Smooth muscle cell (in vitro differentiated cells): ENCODE results near the gene NANOS2. TPM values are rescaled to one million over a fixed set of nuclear protein-coding genes. Genes with fewer than 3 reads are reported as not detected.

Experiments
- DNase-seq: peaks from one replicate; lab custom pipeline; 2025; ENCODE audit not compliant: unreplicated experiment; lab: John Stamatoyannopoulos, UW
- H2AFZ ChIP-seq: fragments of 200-600 bp; sonication (generic); 2 replicates; pipeline ENCODE4 v1.6.0; 2016; ENCODE audit warnings: antibody characterized with exemption, low read depth, mild to moderate bottlenecking
- H3F3A ChIP-seq: fragments of 200-600 bp; sonication (generic); 2 replicates; pipeline ENCODE4 v1.6.0; 2017; ENCODE audit warnings: antibody characterized with exemption, low read depth
- H3K27ac ChIP-seq: fragments of 200-600 bp; sonication (generic); 2 replicates; pipeline ENCODE4 v1.5.1; 2016; ENCODE audit warnings: low read depth, mild to moderate bottlenecking
- H3K27me3 ChIP-seq: fragments of 200-600 bp; sonication (generic); 2 replicates; pipeline ENCODE4 v1.6.1; 2016; ENCODE audit warnings: low read depth, mild to moderate bottlenecking
- H3K36me3 ChIP-seq: fragments of 200-600 bp; sonication (generic); 2 replicates; pipeline ENCODE4 v1.5.1; 2016; ENCODE audit warnings: low read depth
- H3K4me1 ChIP-seq: fragments of 200-600 bp; sonication (generic); 2 replicates; pipeline ENCODE4 v1.5.1; 2016; ENCODE audit warnings: low read depth
- H3K4me2 ChIP-seq: fragments of 200-600 bp; sonication (generic); 2 replicates; pipeline ENCODE4 v1.6.0; 2016; ENCODE audit warnings: mild to moderate bottlenecking
- H3K4me3 ChIP-seq: fragments of 200-600 bp; sonication (generic); 2 replicates; pipeline ENCODE4 v1.5.1; 2016; ENCODE audit warnings: mild to moderate bottlenecking
- H3K79me2 ChIP-seq: fragments of 200-600 bp; sonication (generic); 2 replicates; pipeline ENCODE4 v1.6.0; 2016; ENCODE audit warnings: low read depth, mild to moderate bottlenecking
- H3K9ac ChIP-seq: fragments of 200-600 bp; sonication (generic); 2 replicates; pipeline ENCODE4 v1.6.0; 2016; ENCODE audit warnings: low read depth
- H3K9me3 ChIP-seq: fragments of 200-600 bp; sonication (generic); replicated peaks from 2 replicates; pipeline ENCODE4 v1.5.1; 2016; ENCODE audit warnings: low read depth
- H4K20me1 ChIP-seq: fragments of 200-600 bp; sonication (generic); 2 replicates; pipeline ENCODE4 v1.6.0; 2016; ENCODE audit warnings: low read depth
- WGBS: methylation state at CpG from one replicate; pipeline ENCODE4 v1.1.7; 2016; ENCODE audit warnings: low lambda C conversion rate; 5-methylcytosine and 5-hydroxymethylcytosine counted together
- polyA plus RNA-seq: library from polyadenylated mRNA; unstranded; fragments of >200 nt; fragmentation: Nextera tagmentation; extraction: Ambion mirVana; gene quantifications from 2 replicates; pipeline ENCODE4 v1.2.1, GENCODE V29; 2016
- total RNA-seq: library from RNA; depleted of rRNA; stranded (reverse); fragments of >200 nt; gene quantifications from 2 replicates; pipeline ENCODE4 v1.2.3, GENCODE V29; 2014
- TF ChIP-seq, protein P1 (sequence below): fragments of 200-600 bp; sonication (generic); IDR thresholded peaks from 2 replicates; pipeline ENCODE4 v1.5.1; 2017; ENCODE audit warnings: borderline replicate concordance, mild to moderate bottlenecking, antibody characterized with exemption; ENCODE audit not compliant: insufficient read depth, poor library complexity, severe bottlenecking

The NANOS2 gene
- total and polyA plus RNA-seq, 2 experiments from 2014 or later: not detected

DNA sequence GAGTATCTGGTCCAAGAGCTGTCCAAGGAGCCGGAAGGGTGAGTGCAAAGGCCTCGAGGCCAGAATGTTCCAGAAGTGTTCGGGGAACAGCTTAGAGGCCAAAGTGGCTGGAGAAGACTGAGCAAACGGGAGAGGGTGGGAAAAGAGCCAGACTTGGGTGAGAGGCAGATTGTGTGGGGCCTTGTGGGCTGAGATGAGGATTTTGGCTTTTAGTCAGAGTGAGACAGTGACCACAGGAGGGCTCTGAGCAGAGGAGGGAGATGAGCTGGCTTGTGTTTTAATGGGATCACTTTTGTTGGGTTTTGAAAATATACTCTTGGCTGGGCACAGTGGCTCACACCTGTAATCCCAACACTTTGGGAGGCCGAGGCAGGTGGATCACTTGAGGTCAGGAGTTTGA is 5.6 kb downstream of the NANOS2 start:
- DNase-seq: no peak
- Histone ChIP-seq H3K27me3 (no peaks in the 10 kb centered on the region), H3K4me3 (no peak overlapping the region), H3K4me2 (no peak overlapping the region), H3K27ac (no peak overlapping the region), H3K9me3 (no peaks in the 10 kb centered on the region), H3F3A (no peaks in the 10 kb centered on the region), H4K20me1 (no peaks in the 10 kb centered on the region), H3K9ac (no peak overlapping the region), H3K4me1 (no peaks in the 10 kb centered on the region), H3K79me2 (no peaks in the 10 kb centered on the region), H2AFZ (no peak overlapping the region), H3K36me3 (no peaks in the 10 kb centered on the region)
- WGBS: 67% methylated on average over 5 of the region's 5 CpGs
- TF ChIP-seq, protein P1, sequence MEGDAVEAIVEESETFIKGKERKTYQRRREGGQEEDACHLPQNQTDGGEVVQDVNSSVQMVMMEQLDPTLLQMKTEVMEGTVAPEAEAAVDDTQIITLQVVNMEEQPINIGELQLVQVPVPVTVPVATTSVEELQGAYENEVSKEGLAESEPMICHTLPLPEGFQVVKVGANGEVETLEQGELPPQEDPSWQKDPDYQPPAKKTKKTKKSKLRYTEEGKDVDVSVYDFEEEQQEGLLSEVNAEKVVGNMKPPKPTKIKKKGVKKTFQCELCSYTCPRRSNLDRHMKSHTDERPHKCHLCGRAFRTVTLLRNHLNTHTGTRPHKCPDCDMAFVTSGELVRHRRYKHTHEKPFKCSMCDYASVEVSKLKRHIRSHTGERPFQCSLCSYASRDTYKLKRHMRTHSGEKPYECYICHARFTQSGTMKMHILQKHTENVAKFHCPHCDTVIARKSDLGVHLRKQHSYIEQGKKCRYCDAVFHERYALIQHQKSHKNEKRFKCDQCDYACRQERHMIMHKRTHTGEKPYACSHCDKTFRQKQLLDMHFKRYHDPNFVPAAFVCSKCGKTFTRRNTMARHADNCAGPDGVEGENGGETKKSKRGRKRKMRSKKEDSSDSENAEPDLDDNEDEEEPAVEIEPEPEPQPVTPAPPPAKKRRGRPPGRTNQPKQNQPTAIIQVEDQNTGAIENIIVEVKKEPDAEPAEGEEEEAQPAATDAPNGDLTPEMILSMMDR: no peak

DNA sequence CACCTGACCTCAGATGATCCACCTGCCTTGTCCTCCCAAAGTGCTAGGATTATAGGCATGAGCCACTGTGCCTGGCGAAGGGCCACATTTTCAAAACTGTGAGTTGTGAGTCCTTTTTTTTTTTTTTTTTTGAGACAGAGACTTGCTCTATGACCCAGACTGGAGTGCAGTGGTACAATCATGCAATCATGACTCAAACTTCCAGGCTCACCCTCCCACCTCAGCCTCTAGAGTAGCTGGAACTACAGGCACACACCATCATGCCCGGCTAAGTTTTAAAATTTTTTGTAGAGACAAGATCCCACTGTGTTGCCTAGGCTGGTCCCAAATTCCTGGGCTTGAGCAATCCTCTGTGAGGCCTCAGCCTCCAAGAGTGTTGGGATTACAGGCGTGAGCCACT is 8.4 kb downstream of the NANOS2 start:
- 77% methylated on average over 3 of the region's 3 CpGs for WGBS
- Histone ChIP-seq H3K36me3 (no peaks in the 10 kb centered on the region), H4K20me1 (peaks cover 3% of the 10 kb centered on the region), H3K9ac (no peak overlapping the region), H3K79me2 (no peaks in the 10 kb centered on the region), H3K9me3 (no peaks in the 10 kb centered on the region), H3K4me2 (no peak overlapping the region), H2AFZ (no peak overlapping the region), H3K4me3 (no peak overlapping the region), H3F3A (peaks cover 5% of the 10 kb centered on the region), H3K27me3 (no peaks in the 10 kb centered on the region), H3K4me1 (no peaks in the 10 kb centered on the region), H3K27ac (no peak overlapping the region)
- DNase-seq: no peak
- TF ChIP-seq, protein P1: no peak

DNA sequence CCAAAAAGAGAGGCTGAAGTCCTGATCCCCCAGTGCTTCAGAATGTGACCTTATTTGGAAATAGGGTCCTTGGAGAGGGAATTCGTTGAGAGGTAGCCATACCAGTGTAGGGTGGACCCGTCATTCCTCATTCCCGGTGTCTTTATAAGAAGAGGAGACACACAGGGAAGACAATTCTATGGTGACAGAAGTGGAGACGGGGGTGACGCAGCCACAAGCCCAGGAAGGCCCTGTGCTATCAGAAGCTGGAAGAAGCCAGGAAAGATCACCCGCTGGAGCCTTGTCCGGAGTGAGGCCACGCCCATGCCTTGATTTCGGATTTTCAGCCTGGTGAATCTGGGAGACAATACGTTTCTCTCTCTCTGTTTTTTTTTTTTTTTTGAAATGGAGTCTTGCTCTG is 9.6 kb downstream of the NANOS2 start:
- Histone ChIP-seq H3F3A (peaks cover 5% of the 10 kb centered on the region), H3K27me3 (no peaks in the 10 kb centered on the region), H3K9ac (no peak overlapping the region), H3K36me3 (no peaks in the 10 kb centered on the region), H3K9me3 (no peaks in the 10 kb centered on the region), H3K27ac (no peak overlapping the region), H3K4me1 (peaks cover 6% of the 10 kb centered on the region), H4K20me1 (peaks cover 15% of the 10 kb centered on the region), H3K79me2 (peaks cover 4% of the 10 kb centered on the region), H3K4me3 (no peak overlapping the region), H2AFZ (no peak overlapping the region), H3K4me2 (no peak overlapping the region)
- DNase-seq: no peak
- WGBS: 87% methylated on average over 10 of the region's 10 CpGs
- TF ChIP-seq, protein P1: no peak
